ENCODE measurements around the gene IFIH1.

- TF ChIP-seq, protein P1, sequence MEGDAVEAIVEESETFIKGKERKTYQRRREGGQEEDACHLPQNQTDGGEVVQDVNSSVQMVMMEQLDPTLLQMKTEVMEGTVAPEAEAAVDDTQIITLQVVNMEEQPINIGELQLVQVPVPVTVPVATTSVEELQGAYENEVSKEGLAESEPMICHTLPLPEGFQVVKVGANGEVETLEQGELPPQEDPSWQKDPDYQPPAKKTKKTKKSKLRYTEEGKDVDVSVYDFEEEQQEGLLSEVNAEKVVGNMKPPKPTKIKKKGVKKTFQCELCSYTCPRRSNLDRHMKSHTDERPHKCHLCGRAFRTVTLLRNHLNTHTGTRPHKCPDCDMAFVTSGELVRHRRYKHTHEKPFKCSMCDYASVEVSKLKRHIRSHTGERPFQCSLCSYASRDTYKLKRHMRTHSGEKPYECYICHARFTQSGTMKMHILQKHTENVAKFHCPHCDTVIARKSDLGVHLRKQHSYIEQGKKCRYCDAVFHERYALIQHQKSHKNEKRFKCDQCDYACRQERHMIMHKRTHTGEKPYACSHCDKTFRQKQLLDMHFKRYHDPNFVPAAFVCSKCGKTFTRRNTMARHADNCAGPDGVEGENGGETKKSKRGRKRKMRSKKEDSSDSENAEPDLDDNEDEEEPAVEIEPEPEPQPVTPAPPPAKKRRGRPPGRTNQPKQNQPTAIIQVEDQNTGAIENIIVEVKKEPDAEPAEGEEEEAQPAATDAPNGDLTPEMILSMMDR (IDR thresholded peaks at IDR 0.05; ENCODE audit: poor library complexity), result no peak
- TF ChIP-seq EZH2 (IDR thresholded peaks at IDR 0.05; ENCODE audit: borderline replicate concordance), result no peak
Measured at GRCh38 chr2:162308747-162309503, 9.6 kb downstream of the IFIH1 start.

All from hepatocyte (in vitro differentiated cells).